GM23338 (cell line): Measurements from ENCODE around the gene TMEM221. TPM values are rescaled to one million over a fixed set of nuclear protein-coding genes. Genes with fewer than 3 reads are reported as not detected.
A peak's percentile ranks its signal among the peaks of the same experiment; 100 is the strongest.

ENCODE experiments used
- ATAC-seq: fragments of 200-7000 bp; cut with Tn5 transposase; 3 replicates; pipeline ENCODE4 v1.9.1; 2020
- DNase-seq: peaks from one replicate; pipeline ENCODE4 v3.0.0-alpha.2; 2015; ENCODE audit warnings: low spot score
- H2AFZ ChIP-seq: fragments of 200-600 bp; sonication (generic); 2 replicates; pipeline ENCODE4 v1.8.0; 2016; ENCODE audit warnings: antibody characterized with exemption, mild to moderate bottlenecking, moderate library complexity
- H3F3A ChIP-seq: fragments of 200-600 bp; sonication (generic); replicated peaks from 2 replicates; pipeline ENCODE4 v1.8.0; 2017; ENCODE audit warnings: antibody characterized with exemption, mixed run types, low read depth
- H3K27ac ChIP-seq: fragments of 200-600 bp; sonication (generic); 2 replicates; pipeline ENCODE4 v1.6.1; 2016; ENCODE audit warnings: low read depth
- H3K27me3 ChIP-seq: fragments of 200-600 bp; sonication (generic); 2 replicates; pipeline ENCODE4 v1.8.0; 2016; ENCODE audit warnings: mild to moderate bottlenecking, mixed run types, moderate library complexity; ENCODE audit not compliant: insufficient read depth
- H3K36me3 ChIP-seq: fragments of 200-600 bp; sonication (generic); 2 replicates; pipeline ENCODE4 v1.8.0; 2016; ENCODE audit warnings: mild to moderate bottlenecking; ENCODE audit not compliant: insufficient read depth
- H3K4me1 ChIP-seq: fragments of 200-600 bp; sonication (generic); 2 replicates; pipeline ENCODE4 v1.8.0; 2016; ENCODE audit warnings: mild to moderate bottlenecking, moderate library complexity; ENCODE audit not compliant: insufficient read depth
- H3K4me2 ChIP-seq: fragments of 200-600 bp; sonication (generic); 2 replicates; pipeline ENCODE4 v1.7.1; 2017; ENCODE audit warnings: mixed run types
- H3K4me3 ChIP-seq: fragments of 200-600 bp; sonication (generic); 2 replicates; pipeline ENCODE4 v1.6.1; 2016; ENCODE audit warnings: mixed run types
- H3K79me2 ChIP-seq: fragments of 200-600 bp; sonication (generic); replicated peaks from 2 replicates; pipeline ENCODE4 v1.8.0; 2017; ENCODE audit warnings: mild to moderate bottlenecking; ENCODE audit not compliant: insufficient read depth
- H3K9me2 ChIP-seq: fragments of 200-600 bp; sonication (generic); 2 replicates; pipeline ENCODE4 v1.8.0; 2017; ENCODE audit not compliant: insufficient read depth
- H4K20me1 ChIP-seq: fragments of 200-600 bp; sonication (generic); replicated peaks from 2 replicates; pipeline ENCODE4 v1.8.0; 2017; ENCODE audit warnings: mild to moderate bottlenecking; ENCODE audit not compliant: insufficient read depth
- H3K27ac Mint-ChIP-seq: 2 replicates; pipeline ENCODE4 v1.8.0; 2020; ENCODE audit warnings: inconsistent platforms, mild to moderate bottlenecking, moderate library complexity, mixed read lengths
- H3K27me3 Mint-ChIP-seq: 3 replicates; pipeline ENCODE4 v1.8.0; 2022; ENCODE audit warnings: low read depth, mild to moderate bottlenecking, moderate library complexity, mixed read lengths, inconsistent platforms; ENCODE audit not compliant: insufficient read depth, poor library complexity
- H3K36me3 Mint-ChIP-seq: 3 replicates; pipeline ENCODE4 v1.8.0; 2021; ENCODE audit warnings: low read depth, mild to moderate bottlenecking, inconsistent platforms, moderate library complexity, mixed read lengths
- H3K4me1 Mint-ChIP-seq: 3 replicates; pipeline ENCODE4 v1.8.0; 2020; ENCODE audit warnings: mild to moderate bottlenecking, inconsistent platforms, mixed read lengths
- H3K4me3 Mint-ChIP-seq: 3 replicates; pipeline ENCODE4 v1.8.0; 2021; ENCODE audit warnings: moderate library complexity, mild to moderate bottlenecking, inconsistent platforms, mixed read lengths
- H3K9me3 Mint-ChIP-seq: 3 replicates; pipeline ENCODE4 v1.8.0; 2020; ENCODE audit warnings: moderate library complexity, mild to moderate bottlenecking, inconsistent platforms, mixed read lengths
- CREB1 ChIP-seq: fragments of 250-450 bp; sonication (Bioruptor Pico); IDR thresholded peaks from 2 replicates; pipeline ENCODE4 v1.5.0; 2020; ENCODE audit warnings: low read depth, mild to moderate bottlenecking, moderate library complexity
- EZH2phosphoT487 ChIP-seq: fragments of 200-600 bp; sonication (generic); IDR thresholded peaks from one replicate; pipeline ENCODE4 v1.8.1; 2018; ENCODE audit warnings: antibody characterized with exemption; ENCODE audit not compliant: unreplicated experiment
- JUNB ChIP-seq: IDR thresholded peaks from one replicate; pipeline ENCODE4 v1.6.1; 2016; ENCODE audit warnings: antibody characterized with exemption; ENCODE audit not compliant: unreplicated experiment
- NANOG ChIP-seq: IDR thresholded peaks from 2 replicates; pipeline ENCODE4 v1.6.1; 2016; ENCODE audit warnings: antibody characterized with exemption, borderline replicate concordance
- POLR2AphosphoS5 ChIP-seq: IDR thresholded peaks from 2 replicates; pipeline ENCODE4 v1.6.1; 2016; ENCODE audit warnings: antibody characterized with exemption, low read depth
- ZNF114 ChIP-seq: fragments of 250-450 bp; sonication (Bioruptor Pico); IDR thresholded peaks from 2 replicates; pipeline ENCODE4 v1.5.0; 2020; ENCODE audit warnings: mild to moderate bottlenecking, moderate library complexity
- ZNF331 ChIP-seq: fragments of 250-450 bp; sonication (Bioruptor Pico); IDR thresholded peaks from 2 replicates; pipeline ENCODE4 v1.5.0; 2020; ENCODE audit warnings: low read depth, mild to moderate bottlenecking, moderate library complexity
- polyA plus RNA-seq: library from polyadenylated mRNA; unstranded; fragments of >200 nt; fragmentation: Nextera tagmentation; extraction: Ambion mirVana; gene quantifications from 2 replicates; pipeline ENCODE4 v1.2.1, GENCODE V29; 2016
- total RNA-seq: library from RNA; depleted of rRNA; stranded (reverse); fragments of >200 nt; shearing (Covaris generic); gene quantifications from 2 replicates; pipeline ENCODE4 v1.2.3, GENCODE V29; 2014
- TF ChIP-seq, protein P1 (sequence below): IDR thresholded peaks from 2 replicates; pipeline ENCODE4 v1.6.1; 2016; ENCODE audit warnings: antibody characterized with exemption
- TF ChIP-seq, protein P2 (sequence below), 2 experiments: fragments of 200-600 bp in 1 of 2; sonication (generic) in 1 of 2; conservative IDR thresholded peaks; 2 replicates each; pipeline versions ENCODE4 v1.5.1 to v1.6.1; 2016 to 2017; ENCODE audit warnings: antibody characterized with exemption in 2 of 2, low read depth in 2 of 2, mild to moderate bottlenecking in 2 of 2, moderate library complexity in 1 of 2
- TF ChIP-seq, protein P3 (sequence below): fragments of 250-450 bp; sonication (Bioruptor Pico); IDR thresholded peaks from 2 replicates; pipeline ENCODE4 v1.5.0; 2020; ENCODE audit warnings: mild to moderate bottlenecking, moderate library complexity

TMEM221 gene
- total and polyA plus RNA-seq, 2 experiments from 2014 or later, result 0.40 to 0.90 TPM

DNA sequence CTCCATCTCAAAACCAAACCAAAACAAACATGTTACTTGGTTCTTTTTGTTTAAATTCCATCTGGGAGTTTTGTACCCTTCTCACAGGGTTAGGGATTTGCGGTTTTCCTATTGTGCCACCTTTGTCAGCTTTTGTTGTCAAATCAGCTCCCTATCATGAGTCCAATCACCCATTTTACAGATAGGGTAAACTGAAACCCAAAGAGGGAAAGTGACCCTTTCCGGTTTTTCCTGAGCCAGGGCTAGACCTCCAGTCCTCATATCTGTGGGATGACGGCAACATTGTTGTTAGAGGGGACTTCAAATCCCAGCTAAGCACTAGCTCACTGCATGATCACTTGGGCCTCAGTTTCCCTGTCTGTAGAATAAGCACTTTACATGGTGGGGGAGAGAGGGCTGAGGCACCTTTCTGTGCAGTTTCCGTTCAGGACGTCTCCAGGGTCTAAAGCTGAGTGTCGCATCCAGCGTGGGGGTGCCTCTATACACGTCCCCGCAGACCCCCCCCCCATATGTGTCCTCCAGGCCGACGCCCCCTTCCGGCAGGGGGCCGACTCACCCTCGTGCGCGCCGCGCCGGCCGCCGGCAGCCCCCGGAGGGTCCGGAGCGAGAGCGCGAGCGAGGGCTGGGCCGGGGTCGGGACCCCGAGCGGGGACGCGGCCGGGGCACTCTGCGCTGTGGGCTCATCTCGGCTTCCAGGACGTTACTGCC lies 58.4 kb downstream of the TMEM221 start:
- Histone ChIP-seq H3K27me3 (peaks cover 10% of the 10 kb centered on the region; the same call in 1 of the 2 replicates), H3K79me2 (no peaks in the 10 kb centered on the region), H3K9me2 (no peaks in the 10 kb centered on the region), H3F3A (peaks cover 20% of the 10 kb centered on the region), H3K4me2 (peak overlapping the region; percentile 98), H2AFZ (peak overlapping the region; percentile 93), H3K4me3 (peak overlapping the region; percentile 86), H3K27ac (0 out of 2 replicates have a peak overlapping the region, but pooled peaks have one; percentile 84), H3K4me1 (peaks cover 9% of the 10 kb centered on the region; the same call in 1 of the 2 replicates), H4K20me1 (no peaks in the 10 kb centered on the region; the same call in 1 of the 2 replicates), H3K36me3 (no peaks in the 10 kb centered on the region)
- DNase-seq (peak; percentile 42), ATAC-seq (peak; percentile 14)
- H3K4me3 Mint-ChIP-seq, result peak overlapping the region; percentile 94
- no peak overlapping the region for H3K27ac Mint-ChIP-seq
- peaks cover 11% of the 10 kb centered on the region for H3K27me3 Mint-ChIP-seq
- TF ChIP-seq EZH2phosphoT487, result no peak
- TF ChIP-seq, protein P1, sequence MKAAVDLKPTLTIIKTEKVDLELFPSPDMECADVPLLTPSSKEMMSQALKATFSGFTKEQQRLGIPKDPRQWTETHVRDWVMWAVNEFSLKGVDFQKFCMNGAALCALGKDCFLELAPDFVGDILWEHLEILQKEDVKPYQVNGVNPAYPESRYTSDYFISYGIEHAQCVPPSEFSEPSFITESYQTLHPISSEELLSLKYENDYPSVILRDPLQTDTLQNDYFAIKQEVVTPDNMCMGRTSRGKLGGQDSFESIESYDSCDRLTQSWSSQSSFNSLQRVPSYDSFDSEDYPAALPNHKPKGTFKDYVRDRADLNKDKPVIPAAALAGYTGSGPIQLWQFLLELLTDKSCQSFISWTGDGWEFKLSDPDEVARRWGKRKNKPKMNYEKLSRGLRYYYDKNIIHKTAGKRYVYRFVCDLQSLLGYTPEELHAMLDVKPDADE, result no peak
- TF ChIP-seq, protein P2, sequence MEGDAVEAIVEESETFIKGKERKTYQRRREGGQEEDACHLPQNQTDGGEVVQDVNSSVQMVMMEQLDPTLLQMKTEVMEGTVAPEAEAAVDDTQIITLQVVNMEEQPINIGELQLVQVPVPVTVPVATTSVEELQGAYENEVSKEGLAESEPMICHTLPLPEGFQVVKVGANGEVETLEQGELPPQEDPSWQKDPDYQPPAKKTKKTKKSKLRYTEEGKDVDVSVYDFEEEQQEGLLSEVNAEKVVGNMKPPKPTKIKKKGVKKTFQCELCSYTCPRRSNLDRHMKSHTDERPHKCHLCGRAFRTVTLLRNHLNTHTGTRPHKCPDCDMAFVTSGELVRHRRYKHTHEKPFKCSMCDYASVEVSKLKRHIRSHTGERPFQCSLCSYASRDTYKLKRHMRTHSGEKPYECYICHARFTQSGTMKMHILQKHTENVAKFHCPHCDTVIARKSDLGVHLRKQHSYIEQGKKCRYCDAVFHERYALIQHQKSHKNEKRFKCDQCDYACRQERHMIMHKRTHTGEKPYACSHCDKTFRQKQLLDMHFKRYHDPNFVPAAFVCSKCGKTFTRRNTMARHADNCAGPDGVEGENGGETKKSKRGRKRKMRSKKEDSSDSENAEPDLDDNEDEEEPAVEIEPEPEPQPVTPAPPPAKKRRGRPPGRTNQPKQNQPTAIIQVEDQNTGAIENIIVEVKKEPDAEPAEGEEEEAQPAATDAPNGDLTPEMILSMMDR (conservative IDR thresholded peaks at IDR 0.05; ENCODE audit: low read depth in 2 of 2), result peak; percentile 46 to 54
- no peak for TF ChIP-seq NANOG
- TF ChIP-seq CREB1 (CRISPR knock-in tag), result no peak
- no peaks in the 10 kb centered on the region; the same call in 2 of the 3 replicates for H3K36me3 Mint-ChIP-seq
- peaks cover 14% of the 10 kb centered on the region for H3K9me3 Mint-ChIP-seq
- H3K4me1 Mint-ChIP-seq, result peaks cover 6% of the 10 kb centered on the region; the same call in 2 of the 3 replicates

DNA sequence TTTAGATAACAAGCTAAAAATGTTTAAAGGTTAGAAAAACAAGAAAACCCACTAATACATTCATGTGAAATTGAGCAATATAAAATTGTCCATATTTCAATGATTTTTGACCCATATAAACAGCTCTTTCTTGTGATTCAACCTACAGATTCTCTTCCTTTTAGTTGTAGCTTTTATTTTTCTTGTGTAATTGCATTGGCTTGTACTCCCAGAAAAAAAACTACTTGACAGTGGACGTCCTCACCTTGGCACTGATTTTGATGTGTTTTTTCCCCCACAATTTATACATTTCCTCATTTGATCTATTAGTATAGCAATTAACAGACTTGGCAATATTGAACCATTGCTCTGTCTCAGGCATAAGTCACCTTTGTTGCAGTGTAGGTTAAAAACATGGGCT lies 59.2 kb downstream of the TMEM221 start:
- H3K27ac Mint-ChIP-seq, result no peak overlapping the region
- Histone ChIP-seq H3K27me3 (peaks cover 10% of the 10 kb centered on the region; the same call in 1 of the 2 replicates), H4K20me1 (no peaks in the 10 kb centered on the region; the same call in 1 of the 2 replicates), H2AFZ (no peak overlapping the region), H3F3A (peaks cover 22% of the 10 kb centered on the region), H3K4me2 (no peak overlapping the region), H3K27ac (no peak overlapping the region), H3K36me3 (no peaks in the 10 kb centered on the region), H3K79me2 (no peaks in the 10 kb centered on the region), H3K9me2 (no peaks in the 10 kb centered on the region), H3K4me1 (peaks cover 9% of the 10 kb centered on the region; the same call in 1 of the 2 replicates), H3K4me3 (no peak overlapping the region)
- peaks cover 12% of the 10 kb centered on the region for H3K27me3 Mint-ChIP-seq
- TF ChIP-seq NANOG, result no peak
- no peak for TF ChIP-seq ZNF331 (CRISPR knock-in tag)
- TF ChIP-seq, protein P3, sequence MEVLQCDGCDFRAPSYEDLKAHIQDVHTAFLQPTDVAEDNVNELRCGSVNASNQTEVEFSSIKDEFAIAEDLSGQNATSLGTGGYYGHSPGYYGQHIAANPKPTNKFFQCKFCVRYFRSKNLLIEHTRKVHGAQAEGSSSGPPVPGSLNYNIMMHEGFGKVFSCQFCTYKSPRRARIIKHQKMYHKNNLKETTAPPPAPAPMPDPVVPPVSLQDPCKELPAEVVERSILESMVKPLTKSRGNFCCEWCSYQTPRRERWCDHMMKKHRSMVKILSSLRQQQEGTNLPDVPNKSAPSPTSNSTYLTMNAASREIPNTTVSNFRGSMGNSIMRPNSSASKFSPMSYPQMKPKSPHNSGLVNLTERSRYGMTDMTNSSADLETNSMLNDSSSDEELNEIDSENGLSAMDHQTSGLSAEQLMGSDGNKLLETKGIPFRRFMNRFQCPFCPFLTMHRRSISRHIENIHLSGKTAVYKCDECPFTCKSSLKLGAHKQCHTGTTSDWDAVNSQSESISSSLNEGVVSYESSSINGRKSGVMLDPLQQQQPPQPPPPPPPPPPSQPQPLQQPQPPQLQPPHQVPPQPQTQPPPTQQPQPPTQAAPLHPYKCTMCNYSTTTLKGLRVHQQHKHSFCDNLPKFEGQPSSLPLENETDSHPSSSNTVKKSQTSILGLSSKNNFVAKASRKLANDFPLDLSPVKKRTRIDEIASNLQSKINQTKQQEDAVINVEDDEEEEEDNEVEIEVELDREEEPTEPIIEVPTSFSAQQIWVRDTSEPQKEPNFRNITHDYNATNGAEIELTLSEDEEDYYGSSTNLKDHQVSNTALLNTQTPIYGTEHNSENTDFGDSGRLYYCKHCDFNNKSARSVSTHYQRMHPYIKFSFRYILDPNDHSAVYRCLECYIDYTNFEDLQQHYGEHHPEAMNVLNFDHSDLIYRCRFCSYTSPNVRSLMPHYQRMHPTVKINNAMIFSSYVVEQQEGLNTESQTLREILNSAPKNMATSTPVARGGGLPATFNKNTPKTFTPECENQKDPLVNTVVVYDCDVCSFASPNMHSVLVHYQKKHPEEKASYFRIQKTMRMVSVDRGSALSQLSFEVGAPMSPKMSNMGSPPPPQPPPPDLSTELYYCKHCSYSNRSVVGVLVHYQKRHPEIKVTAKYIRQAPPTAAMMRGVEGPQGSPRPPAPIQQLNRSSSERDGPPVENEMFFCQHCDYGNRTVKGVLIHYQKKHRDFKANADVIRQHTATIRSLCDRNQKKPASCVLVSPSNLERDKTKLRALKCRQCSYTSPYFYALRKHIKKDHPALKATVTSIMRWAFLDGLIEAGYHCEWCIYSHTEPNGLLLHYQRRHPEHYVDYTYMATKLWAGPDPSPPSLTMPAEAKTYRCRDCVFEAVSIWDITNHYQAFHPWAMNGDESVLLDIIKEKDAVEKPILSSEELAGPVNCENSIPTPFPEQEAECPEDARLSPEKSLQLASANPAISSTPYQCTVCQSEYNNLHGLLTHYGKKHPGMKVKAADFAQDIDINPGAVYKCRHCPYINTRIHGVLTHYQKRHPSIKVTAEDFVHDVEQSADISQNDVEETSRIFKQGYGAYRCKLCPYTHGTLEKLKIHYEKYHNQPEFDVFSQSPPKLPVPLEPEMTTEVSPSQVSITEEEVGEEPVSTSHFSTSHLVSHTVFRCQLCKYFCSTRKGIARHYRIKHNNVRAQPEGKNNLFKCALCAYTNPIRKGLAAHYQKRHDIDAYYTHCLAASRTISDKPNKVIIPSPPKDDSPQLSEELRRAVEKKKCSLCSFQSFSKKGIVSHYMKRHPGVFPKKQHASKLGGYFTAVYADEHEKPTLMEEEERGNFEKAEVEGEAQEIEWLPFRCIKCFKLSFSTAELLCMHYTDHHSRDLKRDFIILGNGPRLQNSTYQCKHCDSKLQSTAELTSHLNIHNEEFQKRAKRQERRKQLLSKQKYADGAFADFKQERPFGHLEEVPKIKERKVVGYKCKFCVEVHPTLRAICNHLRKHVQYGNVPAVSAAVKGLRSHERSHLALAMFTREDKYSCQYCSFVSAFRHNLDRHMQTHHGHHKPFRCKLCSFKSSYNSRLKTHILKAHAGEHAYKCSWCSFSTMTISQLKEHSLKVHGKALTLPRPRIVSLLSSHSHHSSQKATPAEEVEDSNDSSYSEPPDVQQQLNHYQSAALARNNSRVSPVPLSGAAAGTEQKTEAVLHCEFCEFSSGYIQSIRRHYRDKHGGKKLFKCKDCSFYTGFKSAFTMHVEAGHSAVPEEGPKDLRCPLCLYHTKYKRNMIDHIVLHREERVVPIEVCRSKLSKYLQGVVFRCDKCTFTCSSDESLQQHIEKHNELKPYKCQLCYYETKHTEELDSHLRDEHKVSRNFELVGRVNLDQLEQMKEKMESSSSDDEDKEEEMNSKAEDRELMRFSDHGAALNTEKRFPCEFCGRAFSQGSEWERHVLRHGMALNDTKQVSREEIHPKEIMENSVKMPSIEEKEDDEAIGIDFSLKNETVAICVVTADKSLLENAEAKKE (CRISPR knock-in tag), result no peak
- no peak for TF ChIP-seq JUNB
- TF ChIP-seq, protein P1, result no peak
- no peak for TF ChIP-seq CREB1 (CRISPR knock-in tag)
- TF ChIP-seq POLR2AphosphoS5, result no peak
- TF ChIP-seq ZNF114 (CRISPR knock-in tag), result no peak
- H3K4me1 Mint-ChIP-seq, result peaks cover 6% of the 10 kb centered on the region; the same call in 2 of the 3 replicates
- H3K36me3 Mint-ChIP-seq, result no peaks in the 10 kb centered on the region; the same call in 2 of the 3 replicates
- peak overlapping the region; percentile 4; the same call in 1 of the 3 replicates for H3K4me3 Mint-ChIP-seq
- H3K9me3 Mint-ChIP-seq, result peaks cover 14% of the 10 kb centered on the region
- ATAC-seq (no peak), DNase-seq (no peak)
